WTC11 (cell line): ENCODE results near the gene JUND. TPM values are rescaled to one million over a fixed set of nuclear protein-coding genes. Genes with fewer than 3 reads are reported as not detected.

Experiments
- ATAC-seq: fragments of 200-7000 bp; cut with Tn5 transposase; 2 replicates; pipeline ENCODE4 v1.10.0; 2021; ENCODE audit warnings: mild to moderate bottlenecking, moderate library complexity
- CTCF ChIA-PET: fragments of 300-600 bp; sonication (Branson Sonifier 250); formaldehyde crosslinking; loops from one replicate; lab custom pipeline; 2021; ENCODE audit warnings: antibody characterized with exemption; lab: Charles Lee
- POLR2A ChIA-PET: fragments of 350-600 bp; sonication (Branson Sonifier 250); formaldehyde crosslinking; loops from one replicate; lab custom pipeline; 2021; ENCODE audit warnings: antibody characterized with exemption; lab: Charles Lee
- DNase-seq: peaks from one replicate; pipeline ENCODE4 v3.0.0; 2021; ENCODE audit warnings: low spot score
- H3K27ac Mint-ChIP-seq: 2 replicates; pipeline ENCODE4 v1.8.0; 2021; ENCODE audit warnings: mixed read lengths
- H3K27me3 Mint-ChIP-seq: 2 replicates; pipeline ENCODE4 v1.8.0; 2021; ENCODE audit warnings: low read depth, mild to moderate bottlenecking, moderate library complexity, mixed read lengths
- H3K36me3 Mint-ChIP-seq: 2 replicates; pipeline ENCODE4 v1.8.0; 2021; ENCODE audit warnings: mixed read lengths
- H3K4me1 Mint-ChIP-seq: 2 replicates; pipeline ENCODE4 v1.8.0; 2022; ENCODE audit warnings: mixed read lengths
- H3K4me3 Mint-ChIP-seq: 2 replicates; pipeline ENCODE4 v1.8.0; 2021; ENCODE audit warnings: mild to moderate bottlenecking, moderate library complexity, mixed read lengths
- H3K9me3 Mint-ChIP-seq: 2 replicates; pipeline ENCODE4 v1.8.0; 2021; ENCODE audit warnings: mixed read lengths
- CREB1 ChIP-seq: sonication (generic); formaldehyde crosslinking; IDR thresholded peaks from 2 replicates; pipeline ENCODE4 v1.8.0; 2023; ENCODE audit warnings: mild to moderate bottlenecking, missing genetic modification reagents
- CREM ChIP-seq: sonication (generic); formaldehyde crosslinking; IDR thresholded peaks from 2 replicates; pipeline ENCODE4 v1.8.1; 2022; ENCODE audit warnings: mild to moderate bottlenecking, missing genetic modification reagents, moderate library complexity
- FOXP1 ChIP-seq: sonication (generic); formaldehyde crosslinking; IDR thresholded peaks from 2 replicates; pipeline ENCODE4 v1.8.0; 2022; ENCODE audit warnings: missing genetic modification reagents, mild to moderate bottlenecking, moderate library complexity, borderline replicate concordance
- NFE2L1 ChIP-seq: sonication (generic); formaldehyde crosslinking; IDR thresholded peaks from 2 replicates; pipeline ENCODE4 v1.8.1; 2023; ENCODE audit warnings: missing genetic modification reagents
- NR3C1 ChIP-seq: sonication (generic); formaldehyde crosslinking; conservative IDR thresholded peaks from 2 replicates; pipeline ENCODE4 v1.8.1; 2023; ENCODE audit warnings: low read depth, mild to moderate bottlenecking, missing genetic modification reagents
- RELA ChIP-seq: sonication (generic); formaldehyde crosslinking; IDR thresholded peaks from 2 replicates; pipeline ENCODE4 v1.8.1; 2022; ENCODE audit warnings: missing genetic modification reagents, mild to moderate bottlenecking, borderline replicate concordance
- SMAD4 ChIP-seq: sonication (generic); formaldehyde crosslinking; IDR thresholded peaks from 2 replicates; pipeline ENCODE4 v1.8.0; 2022; ENCODE audit warnings: mild to moderate bottlenecking, missing genetic modification reagents
- SOX15 ChIP-seq: fragments of 250-450 bp; sonication (Bioruptor Pico); IDR thresholded peaks from 2 replicates; pipeline ENCODE4 v1.9.0; 2021; ENCODE audit warnings: mild to moderate bottlenecking
- ZNF121 ChIP-seq: sonication (generic); formaldehyde crosslinking; IDR thresholded peaks from 2 replicates; pipeline ENCODE4 v1.8.0; 2023; ENCODE audit warnings: missing genetic modification reagents
- ZNF219 ChIP-seq: sonication (generic); formaldehyde crosslinking; IDR thresholded peaks from 2 replicates; pipeline ENCODE4 v1.8.0; 2023; ENCODE audit warnings: missing genetic modification reagents, mild to moderate bottlenecking, borderline replicate concordance
- ZNF232 ChIP-seq: sonication (generic); formaldehyde crosslinking; IDR thresholded peaks from 2 replicates; pipeline ENCODE4 v1.8.0; 2022; ENCODE audit warnings: mild to moderate bottlenecking, missing genetic modification reagents
- ZNF423 ChIP-seq: fragments of 250-450 bp; sonication (Bioruptor Pico); IDR thresholded peaks from 2 replicates; pipeline ENCODE4 v2.1.2; 2022; ENCODE audit warnings: mild to moderate bottlenecking, moderate library complexity
- ZNF671 ChIP-seq: fragments of 250-450 bp; sonication (Bioruptor Pico); IDR thresholded peaks from 2 replicates; pipeline ENCODE4 v1.8.0; 2021; ENCODE audit warnings: mild to moderate bottlenecking
- total RNA-seq: library from RNA; stranded (reverse); gene quantifications from 3 replicates; pipeline ENCODE4 v1.2.3, GENCODE V29; 2021
- TF ChIP-seq, protein P1 (sequence below): sonication (generic); formaldehyde crosslinking; IDR thresholded peaks from 2 replicates; pipeline ENCODE4 v1.8.0; 2023; ENCODE audit warnings: missing genetic modification reagents, mild to moderate bottlenecking, borderline replicate concordance
- TF ChIP-seq, protein P2 (sequence below): sonication (generic); formaldehyde crosslinking; IDR thresholded peaks from 2 replicates; pipeline ENCODE4 v1.8.1; 2022; ENCODE audit warnings: mild to moderate bottlenecking, moderate library complexity, missing genetic modification reagents
- TF ChIP-seq, protein P3 (sequence below): sonication (generic); formaldehyde crosslinking; IDR thresholded peaks from 2 replicates; pipeline ENCODE4 v1.8.0; 2022; ENCODE audit warnings: mild to moderate bottlenecking, missing genetic modification reagents
- TF ChIP-seq, protein P4 (sequence below): sonication (generic); formaldehyde crosslinking; IDR thresholded peaks from 2 replicates; pipeline ENCODE4 v1.8.0; 2022; ENCODE audit warnings: missing genetic modification reagents

JUND gene
- total RNA-seq, 1 experiment from 2014 or later = 121 TPM

DNA sequence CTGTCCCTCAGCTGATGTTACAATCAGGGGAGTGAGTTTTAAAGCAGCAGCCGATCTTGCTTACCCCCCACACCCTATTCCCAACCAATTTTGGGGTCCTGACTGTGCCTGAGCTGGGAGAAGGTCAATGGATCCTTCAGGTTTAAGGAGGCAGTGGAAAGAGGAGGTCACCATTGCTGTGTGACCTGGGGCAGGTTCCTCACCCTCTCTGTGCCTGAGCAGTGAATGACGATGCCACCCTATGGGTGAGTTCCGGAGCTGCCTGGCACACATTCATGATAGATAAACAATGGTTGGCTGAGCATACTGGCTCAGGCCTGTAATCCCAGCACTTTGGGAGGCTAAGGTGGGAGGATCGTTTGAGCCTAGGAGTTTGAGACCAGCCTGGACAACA is 20.3 kb upstream of the JUND start:
- Mint-ChIP-seq H3K27ac (no peak overlapping the region), H3K27me3 (no peaks in the 10 kb centered on the region; the same call in 1 of the 2 replicates), H3K4me1 (peaks cover 34% of the 10 kb centered on the region), H3K36me3 (peaks cover 5% of the 10 kb centered on the region), H3K4me3 (no peak overlapping the region), H3K9me3 (no peaks in the 10 kb centered on the region)
- ATAC-seq = no peak
- CTCF ChIA-PET = interaction anchor here (0.9 to 5.4 kb wide), 4 partner anchors 9 to 93 kb away, joined by 3 to 82 read pairs (median 8); no protein-coding TSS in a partner anchor
- POLR2A ChIA-PET = interaction anchor here (1.1 to 3.1 kb wide), 2 partner anchors 9 to 21 kb away, joined by 4 to 14 read pairs; partner anchors contain the start of gene JUND
- DNase-seq = no peak
- no peak for TF ChIP-seq SMAD4 (CRISPR knock-in tag)
- TF ChIP-seq ZNF121 = peak; percentile 90

DNA sequence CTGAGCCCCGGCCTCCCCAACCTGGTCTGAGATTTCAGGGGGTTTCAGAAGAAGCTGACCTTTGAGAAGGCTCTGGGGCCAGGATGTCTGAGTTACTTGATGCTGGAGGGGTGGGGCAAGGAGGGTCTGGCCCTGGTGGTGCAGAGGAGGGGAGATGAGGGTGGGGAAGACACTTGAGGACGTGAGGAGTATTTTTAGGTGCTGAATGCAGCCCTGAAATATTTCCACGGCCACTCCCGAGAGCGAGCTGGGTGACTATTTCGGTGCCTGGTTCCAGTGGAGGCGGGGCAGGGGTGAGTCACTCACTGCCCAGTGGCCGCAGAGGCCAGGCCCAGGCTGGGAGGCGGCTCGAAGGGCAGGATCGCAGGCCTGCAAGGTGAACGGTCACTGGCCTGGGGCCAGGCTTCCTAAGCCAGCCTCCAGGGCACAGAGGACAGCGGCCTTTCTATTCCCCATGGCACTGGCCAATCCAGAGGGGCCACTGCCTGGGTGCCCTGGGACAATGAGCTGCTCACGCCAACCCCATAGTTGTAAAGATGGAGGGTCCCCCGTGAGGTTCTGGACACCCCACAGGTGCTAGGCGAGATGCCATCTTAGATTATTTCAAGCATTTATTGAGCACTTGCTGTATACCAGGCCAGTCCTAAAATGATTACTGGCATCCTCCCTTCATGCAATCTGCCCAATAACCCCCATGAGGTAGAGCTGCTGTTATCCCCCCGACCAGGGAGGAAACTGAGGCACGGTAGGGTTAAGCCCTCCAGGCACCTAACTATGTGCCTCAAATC is 19.7 kb upstream of the JUND start:
- no peak overlapping the region for H3K4me3 Mint-ChIP-seq
- peaks cover 3% of the 10 kb centered on the region for H3K36me3 Mint-ChIP-seq
- H3K27me3 Mint-ChIP-seq = no peaks in the 10 kb centered on the region; the same call in 1 of the 2 replicates
- H3K27ac Mint-ChIP-seq = no peak overlapping the region
- POLR2A ChIA-PET = interaction anchor here (1.1 to 3.1 kb wide), 2 partner anchors 8 to 20 kb away, joined by 4 to 14 read pairs; partner anchors contain the start of gene JUND
- H3K9me3 Mint-ChIP-seq = no peaks in the 10 kb centered on the region
- no peak for DNase-seq
- CTCF ChIA-PET = interaction anchor here (1.6 to 5.4 kb wide), 3 partner anchors 23 to 38 kb away, joined by 3 to 82 read pairs (median 7); no protein-coding TSS in a partner anchor
- peaks cover 31% of the 10 kb centered on the region for H3K4me1 Mint-ChIP-seq
- ATAC-seq = no peak
- TF ChIP-seq CREM (CRISPR knock-in tag) (no peak), CREB1 (CRISPR knock-in tag) (no peak), FOXP1 (CRISPR knock-in tag) (no peak), NR3C1 (CRISPR knock-in tag) (no peak), ZNF219 (no peak), SOX15 (CRISPR knock-in tag) (no peak), ZNF232 (no peak), NFE2L1 (CRISPR knock-in tag) (no peak), ZNF423 (CRISPR knock-in tag) (no peak)
- TF ChIP-seq, protein P1, sequence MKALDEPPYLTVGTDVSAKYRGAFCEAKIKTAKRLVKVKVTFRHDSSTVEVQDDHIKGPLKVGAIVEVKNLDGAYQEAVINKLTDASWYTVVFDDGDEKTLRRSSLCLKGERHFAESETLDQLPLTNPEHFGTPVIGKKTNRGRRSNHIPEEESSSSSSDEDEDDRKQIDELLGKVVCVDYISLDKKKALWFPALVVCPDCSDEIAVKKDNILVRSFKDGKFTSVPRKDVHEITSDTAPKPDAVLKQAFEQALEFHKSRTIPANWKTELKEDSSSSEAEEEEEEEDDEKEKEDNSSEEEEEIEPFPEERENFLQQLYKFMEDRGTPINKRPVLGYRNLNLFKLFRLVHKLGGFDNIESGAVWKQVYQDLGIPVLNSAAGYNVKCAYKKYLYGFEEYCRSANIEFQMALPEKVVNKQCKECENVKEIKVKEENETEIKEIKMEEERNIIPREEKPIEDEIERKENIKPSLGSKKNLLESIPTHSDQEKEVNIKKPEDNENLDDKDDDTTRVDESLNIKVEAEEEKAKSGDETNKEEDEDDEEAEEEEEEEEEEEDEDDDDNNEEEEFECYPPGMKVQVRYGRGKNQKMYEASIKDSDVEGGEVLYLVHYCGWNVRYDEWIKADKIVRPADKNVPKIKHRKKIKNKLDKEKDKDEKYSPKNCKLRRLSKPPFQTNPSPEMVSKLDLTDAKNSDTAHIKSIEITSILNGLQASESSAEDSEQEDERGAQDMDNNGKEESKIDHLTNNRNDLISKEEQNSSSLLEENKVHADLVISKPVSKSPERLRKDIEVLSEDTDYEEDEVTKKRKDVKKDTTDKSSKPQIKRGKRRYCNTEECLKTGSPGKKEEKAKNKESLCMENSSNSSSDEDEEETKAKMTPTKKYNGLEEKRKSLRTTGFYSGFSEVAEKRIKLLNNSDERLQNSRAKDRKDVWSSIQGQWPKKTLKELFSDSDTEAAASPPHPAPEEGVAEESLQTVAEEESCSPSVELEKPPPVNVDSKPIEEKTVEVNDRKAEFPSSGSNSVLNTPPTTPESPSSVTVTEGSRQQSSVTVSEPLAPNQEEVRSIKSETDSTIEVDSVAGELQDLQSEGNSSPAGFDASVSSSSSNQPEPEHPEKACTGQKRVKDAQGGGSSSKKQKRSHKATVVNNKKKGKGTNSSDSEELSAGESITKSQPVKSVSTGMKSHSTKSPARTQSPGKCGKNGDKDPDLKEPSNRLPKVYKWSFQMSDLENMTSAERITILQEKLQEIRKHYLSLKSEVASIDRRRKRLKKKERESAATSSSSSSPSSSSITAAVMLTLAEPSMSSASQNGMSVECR = no peak

DNA sequence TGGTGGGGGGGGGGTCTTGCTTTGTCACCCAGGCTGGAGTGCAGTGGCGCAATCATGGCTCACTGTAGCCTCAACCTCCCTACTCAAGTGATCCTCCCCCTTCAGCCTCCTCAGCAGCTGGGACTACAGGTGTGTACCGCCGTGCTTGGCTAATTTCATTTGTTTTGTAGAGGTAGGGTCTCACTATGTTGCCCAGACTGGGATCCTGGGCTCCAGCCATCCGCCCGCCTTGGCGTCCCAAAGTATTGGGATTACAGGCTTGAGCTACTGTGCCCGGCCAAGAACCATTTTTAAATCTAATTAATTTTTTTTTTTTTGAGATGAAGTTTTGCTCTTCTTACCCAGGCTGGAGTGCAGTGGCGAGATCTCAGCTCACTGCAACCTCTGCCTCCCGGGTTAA is 18.2 kb upstream of the JUND start:
- ChIA-PET POLR2A (interaction anchor here (0.6 kb wide), 1 partner anchor 102 kb away, joined by 3 read pairs; no protein-coding TSS in a partner anchor), CTCF (interaction anchor here (1.2 to 2.3 kb wide), 2 partner anchors 23 to 29 kb away, joined by 3 to 7 read pairs; partner anchors contain the start of gene LSM4)
- H3K36me3 Mint-ChIP-seq = no peaks in the 10 kb centered on the region
- peaks cover 17% of the 10 kb centered on the region for H3K4me1 Mint-ChIP-seq
- TF ChIP-seq ZNF121 (peak; percentile 82; the same call in 1 of the 2 replicates), RELA (CRISPR knock-in tag) (no peak)
- TF ChIP-seq, all 79 proteins: peak for 1
- ATAC-seq (no peak), DNase-seq (no peak)
- Mint-ChIP-seq H3K4me3 (no peak overlapping the region), H3K9me3 (no peaks in the 10 kb centered on the region), H3K27me3 (no peaks in the 10 kb centered on the region; the same call in 1 of the 2 replicates), H3K27ac (no peak overlapping the region)

DNA sequence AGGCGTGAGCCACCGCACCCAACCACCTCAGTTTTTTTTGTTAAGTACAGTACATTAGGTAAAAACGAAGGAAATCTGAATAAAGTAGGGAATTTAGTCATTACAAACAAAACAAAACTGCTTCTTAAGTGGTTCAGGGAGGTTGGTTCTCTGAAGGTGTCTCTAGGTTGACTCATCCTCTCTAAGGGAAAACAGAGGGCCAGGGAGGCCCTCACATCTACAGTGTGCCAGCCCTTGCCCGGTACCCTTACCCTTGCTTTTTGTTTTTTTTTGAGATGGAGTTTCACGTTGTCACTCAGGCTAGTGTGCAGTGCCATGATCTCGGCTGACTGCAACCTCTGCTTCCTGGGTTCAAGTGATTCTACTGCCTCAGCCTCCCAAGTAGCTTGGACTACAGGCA is 17.2 kb upstream of the JUND start:
- H3K36me3 Mint-ChIP-seq = no peaks in the 10 kb centered on the region
- POLR2A ChIA-PET = no interaction called here
- DNase-seq (no peak), ATAC-seq (no peak)
- CTCF ChIA-PET = no interaction called here
- H3K9me3 Mint-ChIP-seq = no peaks in the 10 kb centered on the region
- TF ChIP-seq, protein P2, sequence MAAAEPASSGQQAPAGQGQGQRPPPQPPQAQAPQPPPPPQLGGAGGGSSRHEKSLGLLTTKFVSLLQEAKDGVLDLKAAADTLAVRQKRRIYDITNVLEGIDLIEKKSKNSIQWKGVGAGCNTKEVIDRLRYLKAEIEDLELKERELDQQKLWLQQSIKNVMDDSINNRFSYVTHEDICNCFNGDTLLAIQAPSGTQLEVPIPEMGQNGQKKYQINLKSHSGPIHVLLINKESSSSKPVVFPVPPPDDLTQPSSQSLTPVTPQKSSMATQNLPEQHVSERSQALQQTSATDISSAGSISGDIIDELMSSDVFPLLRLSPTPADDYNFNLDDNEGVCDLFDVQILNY (CRISPR knock-in tag) = no peak
- TF ChIP-seq SOX15 (CRISPR knock-in tag) = no peak
- TF ChIP-seq ZNF671 (CRISPR knock-in tag) = no peak
- TF ChIP-seq CREM (CRISPR knock-in tag) = no peak
- TF ChIP-seq, protein P3, sequence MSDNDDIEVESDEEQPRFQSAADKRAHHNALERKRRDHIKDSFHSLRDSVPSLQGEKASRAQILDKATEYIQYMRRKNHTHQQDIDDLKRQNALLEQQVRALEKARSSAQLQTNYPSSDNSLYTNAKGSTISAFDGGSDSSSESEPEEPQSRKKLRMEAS (CRISPR knock-in tag) = no peak
- TF ChIP-seq, protein P4, sequence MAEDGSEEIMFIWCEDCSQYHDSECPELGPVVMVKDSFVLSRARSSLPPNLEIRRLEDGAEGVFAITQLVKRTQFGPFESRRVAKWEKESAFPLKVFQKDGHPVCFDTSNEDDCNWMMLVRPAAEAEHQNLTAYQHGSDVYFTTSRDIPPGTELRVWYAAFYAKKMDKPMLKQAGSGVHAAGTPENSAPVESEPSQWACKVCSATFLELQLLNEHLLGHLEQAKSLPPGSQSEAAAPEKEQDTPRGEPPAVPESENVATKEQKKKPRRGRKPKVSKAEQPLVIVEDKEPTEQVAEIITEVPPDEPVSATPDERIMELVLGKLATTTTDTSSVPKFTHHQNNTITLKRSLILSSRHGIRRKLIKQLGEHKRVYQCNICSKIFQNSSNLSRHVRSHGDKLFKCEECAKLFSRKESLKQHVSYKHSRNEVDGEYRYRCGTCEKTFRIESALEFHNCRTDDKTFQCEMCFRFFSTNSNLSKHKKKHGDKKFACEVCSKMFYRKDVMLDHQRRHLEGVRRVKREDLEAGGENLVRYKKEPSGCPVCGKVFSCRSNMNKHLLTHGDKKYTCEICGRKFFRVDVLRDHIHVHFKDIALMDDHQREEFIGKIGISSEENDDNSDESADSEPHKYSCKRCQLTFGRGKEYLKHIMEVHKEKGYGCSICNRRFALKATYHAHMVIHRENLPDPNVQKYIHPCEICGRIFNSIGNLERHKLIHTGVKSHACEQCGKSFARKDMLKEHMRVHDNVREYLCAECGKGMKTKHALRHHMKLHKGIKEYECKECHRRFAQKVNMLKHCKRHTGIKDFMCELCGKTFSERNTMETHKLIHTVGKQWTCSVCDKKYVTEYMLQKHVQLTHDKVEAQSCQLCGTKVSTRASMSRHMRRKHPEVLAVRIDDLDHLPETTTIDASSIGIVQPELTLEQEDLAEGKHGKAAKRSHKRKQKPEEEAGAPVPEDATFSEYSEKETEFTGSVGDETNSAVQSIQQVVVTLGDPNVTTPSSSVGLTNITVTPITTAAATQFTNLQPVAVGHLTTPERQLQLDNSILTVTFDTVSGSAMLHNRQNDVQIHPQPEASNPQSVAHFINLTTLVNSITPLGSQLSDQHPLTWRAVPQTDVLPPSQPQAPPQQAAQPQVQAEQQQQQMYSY (CRISPR knock-in tag) = no peak
- TF ChIP-seq, all 79 proteins: peak for 0
- Mint-ChIP-seq H3K4me3 (no peak overlapping the region), H3K27ac (no peak overlapping the region), H3K4me1 (peaks cover 18% of the 10 kb centered on the region), H3K27me3 (no peaks in the 10 kb centered on the region; the same call in 1 of the 2 replicates)
